ENCODE measurements around the gene KCNA2.

GRCh38 chr1:110648417-110648816 lies 42.3 kb upstream of the KCNA2 start:
- TF ChIP-seq POLR2AphosphoS5 (IDR thresholded peaks at IDR 0.05; ENCODE audit: borderline replicate concordance, low read depth, low read length) = no peak
- TF ChIP-seq EZH2 (IDR thresholded peaks at IDR 0.05) = no peak
- no peak for TF ChIP-seq FOXP2 (optimal IDR thresholded peaks at IDR 0.05; ENCODE audit: control extremely low read depth, extremely low read length, insufficient read depth)
